HG02610 (cell line): ENCODE results near the gene CCDC178.
"Not testable (repeated sequence)": the region's sequence is repeated elsewhere in the genome, so short reads cannot be mapped to it uniquely, and the experiment has no call there.

ENCODE experiments used
- ATAC-seq: cut with Tn5 transposase; IDR thresholded peaks from one replicate; pipeline ENCODE4 v1.9.1; 2021; ENCODE audit warnings: mild to moderate bottlenecking, moderate library complexity; ENCODE audit not compliant: unreplicated experiment

The CCDC178 gene

GRCh38 chr18:33440060-33441043 lies at the start of gene CCDC178:
Gene CCDC178 (minus strand): TSS chr18:33440721. CDS start chr18:33412088, 28,633 bp downstream.
- ATAC-seq: no peak

GRCh38 chr18:33483908-33484307 lies 43.4 kb upstream of the CCDC178 start:
- no peak for ATAC-seq

- no peak for ATAC-seq
Observed at GRCh38 chr18:33472509-33472908, 32.0 kb upstream of the CCDC178 start.

DNA sequence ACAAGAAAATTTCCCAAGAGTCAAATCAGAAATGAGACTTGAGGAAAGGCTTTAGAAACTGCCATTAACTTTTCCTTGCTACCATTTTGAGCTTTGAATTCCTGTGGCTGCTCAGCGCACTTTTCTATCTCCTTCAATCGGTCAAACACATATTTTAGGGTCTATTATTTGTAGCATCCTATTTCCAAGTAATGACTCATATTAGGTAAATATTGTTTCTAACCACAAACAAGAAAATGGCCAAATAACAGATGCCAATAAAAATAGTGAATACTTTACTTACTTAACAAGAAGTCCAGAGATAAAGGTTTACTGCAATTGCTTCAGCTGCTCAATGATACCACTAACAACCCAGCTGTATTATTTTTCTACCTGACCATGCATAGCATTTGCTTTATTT lies 29.7 kb upstream of the CCDC178 start:
- ATAC-seq: no peak

- ATAC-seq: no peak
Observed at GRCh38 chr18:33469699-33470098, 29.2 kb upstream of the CCDC178 start.

GRCh38 chr18:33467531-33467930 lies 27.0 kb upstream of the CCDC178 start:
- no peak for ATAC-seq

- ATAC-seq: no peak
Observed at GRCh38 chr18:33466822-33467221, 26.3 kb upstream of the CCDC178 start.

DNA sequence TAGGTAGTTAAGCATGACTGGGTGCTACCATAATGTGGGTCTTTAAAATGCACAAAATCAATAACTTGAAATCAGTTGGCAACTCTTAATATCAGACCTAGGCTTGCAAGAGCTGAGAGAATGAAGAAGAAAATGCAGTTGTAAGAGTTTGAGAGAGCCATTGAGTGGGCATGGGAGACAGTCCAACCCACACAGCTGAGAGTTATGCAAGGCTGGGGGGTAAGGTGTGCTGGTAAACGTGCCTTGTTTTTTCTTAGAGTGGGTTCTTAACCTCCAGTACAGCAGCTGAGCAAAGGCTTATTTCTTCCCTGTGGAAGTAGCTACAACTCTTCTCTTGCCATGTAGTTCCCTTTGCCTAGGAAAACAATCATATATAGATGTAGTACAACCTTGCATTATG lies 20.2 kb upstream of the CCDC178 start:
- ATAC-seq: no peak

DNA sequence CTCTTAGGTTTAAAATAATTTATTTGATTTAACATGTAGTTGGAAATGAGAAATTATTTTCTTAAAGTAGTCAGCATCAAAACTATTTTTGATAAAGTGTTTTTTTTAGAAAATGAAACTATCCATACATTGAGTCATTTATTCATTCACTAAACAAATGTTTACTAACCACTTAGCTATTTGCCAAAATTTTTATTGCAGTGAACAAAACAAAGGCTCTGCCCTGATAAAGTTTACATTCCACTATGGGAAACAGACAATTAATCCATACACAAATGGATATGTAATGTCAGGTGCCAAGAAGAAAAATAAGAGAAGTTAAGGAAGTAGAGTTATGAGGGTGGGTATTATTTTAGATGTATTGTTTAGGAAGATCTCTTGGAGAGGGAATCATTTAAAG lies 19.1 kb upstream of the CCDC178 start:
- no peak for ATAC-seq

DNA sequence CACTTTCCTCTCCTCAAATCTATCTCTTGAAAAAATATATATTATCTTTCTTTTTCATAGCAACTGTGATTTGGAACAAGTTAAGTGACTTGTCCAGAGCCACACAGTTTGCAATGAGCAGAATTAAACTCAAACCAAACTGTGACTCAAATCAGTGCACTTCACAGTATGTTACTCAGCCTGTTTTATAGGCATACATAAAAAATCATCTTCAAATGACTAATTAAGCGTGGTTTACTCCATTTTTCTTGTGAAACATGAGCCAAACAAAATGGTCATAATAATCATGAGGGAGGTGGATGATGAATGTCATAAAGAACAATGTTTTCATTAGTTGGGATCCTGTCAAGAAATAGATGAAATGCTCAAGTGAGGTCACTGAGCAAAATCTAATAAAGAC lies 6.1 kb upstream of the CCDC178 start:
- no peak for ATAC-seq

DNA sequence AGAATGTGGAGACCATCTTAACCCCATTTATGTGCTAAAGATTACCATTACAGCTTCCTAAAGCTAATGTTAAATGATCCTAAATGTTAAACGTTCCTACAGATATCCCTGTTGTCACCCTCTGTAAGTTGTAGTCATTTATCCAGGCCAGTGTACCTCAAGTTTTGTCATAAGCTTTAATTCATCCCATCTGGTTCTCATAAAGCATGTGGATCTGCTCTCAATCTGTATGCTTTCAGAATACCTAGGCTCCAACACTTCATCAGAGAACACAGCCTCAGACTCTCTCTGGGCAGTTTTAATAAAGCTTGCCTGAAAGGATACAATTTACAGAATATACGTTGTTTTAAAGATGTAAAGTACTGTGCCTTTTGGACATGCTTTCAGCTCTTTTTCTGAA lies 4.2 kb upstream of the CCDC178 start:
- ATAC-seq: no peak

- no peak for ATAC-seq
Observed at GRCh38 chr18:33432857-33433256, 7.7 kb downstream of the CCDC178 start.

- no peak for ATAC-seq
Observed at GRCh38 chr18:33427549-33427948, 13.0 kb downstream of the CCDC178 start.

DNA sequence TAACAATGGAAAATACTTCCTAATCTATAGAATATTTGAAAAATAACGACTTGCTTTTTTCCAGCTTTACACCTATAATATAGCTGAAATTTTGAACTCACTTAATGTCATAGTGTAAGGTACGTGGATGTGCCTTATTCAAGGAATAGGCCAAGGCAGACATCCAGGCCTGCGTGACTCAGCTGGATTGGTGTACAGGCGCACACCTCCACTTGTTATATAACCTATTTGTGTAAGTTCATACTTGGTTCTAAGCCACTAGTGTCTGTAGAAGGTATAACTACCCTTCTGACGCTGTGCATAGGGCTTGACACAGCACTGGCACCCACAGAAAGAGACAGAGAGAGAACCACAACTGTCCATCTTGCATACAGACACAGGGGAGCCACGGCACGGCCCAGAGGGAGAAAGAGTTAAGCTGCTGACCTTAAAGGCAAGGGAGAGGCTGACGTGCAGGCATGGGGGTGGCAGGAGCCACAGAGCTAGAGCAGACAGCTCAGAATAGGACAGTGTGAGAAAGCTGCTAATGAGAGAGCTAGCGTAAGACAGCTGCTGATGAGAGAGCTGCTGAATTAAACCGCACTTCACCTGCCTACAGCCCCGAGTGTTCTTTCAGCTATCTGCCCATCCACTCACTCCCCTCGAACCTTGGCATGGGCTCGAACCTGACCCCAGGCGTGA lies 16.1 kb downstream of the CCDC178 start:
- ATAC-seq: no peak

DNA sequence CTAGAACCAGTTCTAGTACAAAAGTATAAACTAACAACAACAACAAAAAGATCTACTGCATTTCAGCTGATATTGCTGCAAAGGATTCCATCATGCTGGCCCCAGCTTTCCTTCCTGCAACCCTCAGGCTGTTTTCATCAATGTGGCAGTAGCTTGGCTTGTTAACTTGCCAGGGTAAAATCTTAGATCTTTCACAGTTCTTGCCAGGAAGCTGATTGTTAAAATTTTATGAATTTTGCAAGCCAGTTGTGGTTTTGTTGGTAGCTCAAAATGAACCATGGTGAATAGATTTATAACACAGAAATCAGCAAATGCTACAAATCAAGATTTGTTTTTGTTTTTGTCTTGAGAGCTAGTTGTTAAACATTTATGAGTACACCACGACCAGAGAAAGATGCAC lies 19.3 kb downstream of the CCDC178 start:
- ATAC-seq: no peak

- no peak for ATAC-seq
Observed at GRCh38 chr18:33404244-33404873, 36.2 kb downstream of the CCDC178 start.

- not testable (repeated sequence) for ATAC-seq
Observed at GRCh38 chr18:33398939-33399338, 41.6 kb downstream of the CCDC178 start.

DNA sequence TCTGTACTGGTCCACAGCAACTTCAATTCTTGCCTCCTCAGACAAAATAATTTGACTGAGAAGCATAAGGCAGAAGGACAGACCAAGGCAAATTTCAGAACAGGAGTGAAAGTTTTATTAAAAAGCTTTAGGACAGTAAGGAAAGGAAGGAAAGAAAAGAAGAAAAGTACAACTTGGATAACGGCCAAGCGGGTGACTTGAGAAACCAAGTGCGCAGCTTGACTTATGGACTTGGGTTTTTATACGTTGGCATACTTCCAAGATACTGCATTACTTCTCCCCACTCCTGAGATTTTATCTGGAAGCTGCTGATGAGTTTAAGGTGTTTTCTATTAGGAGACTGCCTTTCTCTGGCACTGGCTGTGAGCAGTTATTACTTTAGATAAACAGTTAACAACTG lies 64.7 kb downstream of the CCDC178 start:
- no peak for ATAC-seq

DNA sequence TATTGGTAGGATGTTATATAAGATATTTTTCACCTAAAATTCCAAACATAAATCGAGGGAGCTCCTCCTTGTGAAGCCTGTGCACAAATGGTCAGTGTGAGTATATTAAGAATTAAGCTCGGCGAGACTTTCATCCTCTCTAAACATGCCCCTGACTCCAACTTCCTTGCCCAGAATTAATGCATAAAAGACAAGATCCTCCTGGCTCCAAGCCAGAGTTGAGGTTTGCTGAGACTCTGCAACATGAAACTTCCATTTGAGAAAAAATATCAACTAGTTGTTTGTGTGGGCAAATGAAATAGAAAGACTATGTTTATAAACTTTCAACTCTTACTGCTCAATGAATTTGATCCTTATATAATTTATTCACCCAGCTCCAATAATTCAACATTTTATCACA lies 68.1 kb downstream of the CCDC178 start:
- ATAC-seq: no peak

- ATAC-seq: no peak
Observed at GRCh38 chr18:33369711-33370449, 70.6 kb downstream of the CCDC178 start.

DNA sequence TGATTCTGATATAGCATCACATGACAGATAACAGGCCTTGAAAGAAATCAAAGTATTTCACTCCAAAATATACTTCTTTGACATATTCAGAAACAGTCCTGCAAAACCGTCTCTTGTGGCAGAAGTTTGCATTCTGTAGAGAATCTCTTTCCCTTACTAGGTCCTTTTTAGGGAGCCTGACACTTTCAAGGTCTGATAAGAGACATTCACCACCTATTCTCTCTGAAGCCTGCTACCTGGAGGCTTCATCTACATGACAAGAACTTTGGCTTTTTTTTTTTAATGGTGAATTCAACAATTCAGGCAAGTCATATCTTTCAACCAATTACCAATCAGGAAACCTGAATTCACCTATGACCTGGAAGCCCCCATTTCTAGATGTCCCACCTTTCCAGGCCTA lies 83.8 kb downstream of the CCDC178 start:
- ATAC-seq: no peak
